SJCRH30 (cell line): ENCODE results near the gene AGAP1. TPM values are rescaled to one million over a fixed set of nuclear protein-coding genes. Genes with fewer than 3 reads are reported as not detected.
A peak's percentile ranks its signal among the peaks of the same experiment; 100 is the strongest.

Source experiments
- DNase-seq, 2 experiments: peaks; one replicate each; pipeline ENCODE4 v3.0.0-alpha.2; 2015 to 2020
- H3K27ac ChIP-seq: fragments of 250-450 bp; sonication (Bioruptor Pico); 2 replicates; pipeline ENCODE4 v1.5.1; 2020; ENCODE audit warnings: mild to moderate bottlenecking, moderate library complexity
- H3K27me3 ChIP-seq: fragments of 250-450 bp; sonication (Bioruptor Pico); 2 replicates; pipeline ENCODE4 v1.5.1; 2020; ENCODE audit warnings: mild to moderate bottlenecking, moderate library complexity
- H3K36me3 ChIP-seq: fragments of 250-450 bp; sonication (Bioruptor Pico); 2 replicates; pipeline ENCODE4 v1.5.1; 2020; ENCODE audit warnings: mild to moderate bottlenecking, moderate library complexity
- H3K4me1 ChIP-seq: fragments of 250-450 bp; sonication (Bioruptor Pico); 2 replicates; pipeline ENCODE4 v1.5.1; 2020; ENCODE audit warnings: mild to moderate bottlenecking, moderate library complexity
- H3K4me3 ChIP-seq: fragments of 250-450 bp; sonication (Bioruptor Pico); 2 replicates; pipeline ENCODE4 v1.5.1; 2020; ENCODE audit warnings: mild to moderate bottlenecking, moderate library complexity
- H3K9me3 ChIP-seq: fragments of 250-450 bp; sonication (Bioruptor Pico); replicated peaks from 2 replicates; pipeline ENCODE4 v1.5.1; 2020; ENCODE audit warnings: mild to moderate bottlenecking, moderate library complexity
- total RNA-seq: library from RNA; depleted of rRNA; stranded (reverse); fragments of >200 nt; shearing (Covaris generic); gene quantifications from 2 replicates; pipeline ENCODE4 v1.2.3, GENCODE V29; 2014

The AGAP1 gene
- total RNA-seq, 1 experiment from 2014 or later = 27.8 TPM

GRCh38 chr2:235692671-235693171 lies 198.9 kb downstream of the AGAP1 start:
- Histone ChIP-seq H3K27ac (no peak overlapping the region), H3K9me3 (no peaks in the 10 kb centered on the region), H3K27me3 (no peaks in the 10 kb centered on the region), H3K4me1 (peaks cover 14% of the 10 kb centered on the region), H3K36me3 (no peaks in the 10 kb centered on the region), H3K4me3 (no peak overlapping the region)
- DNase-seq = no peak

GRCh38 chr2:235693279-235693678 lies 199.4 kb downstream of the AGAP1 start:
- H3K27ac ChIP-seq = no peak overlapping the region
- no peak overlapping the region for H3K4me3 ChIP-seq
- no peak for DNase-seq
- no peaks in the 10 kb centered on the region for H3K36me3 ChIP-seq
- H3K9me3 ChIP-seq = no peaks in the 10 kb centered on the region
- no peaks in the 10 kb centered on the region for H3K27me3 ChIP-seq
- peaks cover 14% of the 10 kb centered on the region for H3K4me1 ChIP-seq

- peak overlapping the region; percentile 47 for H3K27ac ChIP-seq
- peak; percentile 52 to 76 for DNase-seq
- H3K4me3 ChIP-seq = no peak overlapping the region
- H3K4me1 ChIP-seq = peaks cover 14% of the 10 kb centered on the region
- no peaks in the 10 kb centered on the region for H3K27me3 ChIP-seq
- H3K9me3 ChIP-seq = no peaks in the 10 kb centered on the region
- no peaks in the 10 kb centered on the region for H3K36me3 ChIP-seq
These were observed 201.1 kb downstream of the AGAP1 start for GRCh38 chr2:235694721-235695601.

GRCh38 chr2:235695602-235695895 lies 201.7 kb downstream of the AGAP1 start:
- DNase-seq = no peak
- no peak overlapping the region for H3K4me3 ChIP-seq
- H3K27me3 ChIP-seq = no peaks in the 10 kb centered on the region
- H3K27ac ChIP-seq = peak overlapping the region; percentile 47
- H3K4me1 ChIP-seq = peaks cover 14% of the 10 kb centered on the region
- H3K36me3 ChIP-seq = no peaks in the 10 kb centered on the region
- no peaks in the 10 kb centered on the region for H3K9me3 ChIP-seq

GRCh38 chr2:235697041-235697440 lies 203.2 kb downstream of the AGAP1 start:
- Histone ChIP-seq H3K9me3 (no peaks in the 10 kb centered on the region), H3K4me3 (no peak overlapping the region), H3K36me3 (no peaks in the 10 kb centered on the region), H3K4me1 (peaks cover 17% of the 10 kb centered on the region), H3K27ac (no peak overlapping the region), H3K27me3 (no peaks in the 10 kb centered on the region)
- DNase-seq = no peak

- Histone ChIP-seq H3K36me3 (no peaks in the 10 kb centered on the region), H3K27me3 (no peaks in the 10 kb centered on the region), H3K9me3 (no peaks in the 10 kb centered on the region), H3K27ac (no peak overlapping the region), H3K4me3 (no peak overlapping the region), H3K4me1 (peaks cover 26% of the 10 kb centered on the region)
- DNase-seq = no peak
These were observed 204.2 kb downstream of the AGAP1 start for GRCh38 chr2:235698028-235698427.

GRCh38 chr2:235698491-235698890 lies 204.6 kb downstream of the AGAP1 start:
- Histone ChIP-seq H3K27me3 (no peaks in the 10 kb centered on the region), H3K9me3 (no peaks in the 10 kb centered on the region), H3K4me3 (no peak overlapping the region), H3K36me3 (no peaks in the 10 kb centered on the region), H3K4me1 (peaks cover 29% of the 10 kb centered on the region), H3K27ac (no peak overlapping the region)
- no peak for DNase-seq

- Histone ChIP-seq H3K36me3 (no peaks in the 10 kb centered on the region), H3K4me1 (peaks cover 36% of the 10 kb centered on the region), H3K4me3 (no peak overlapping the region), H3K27me3 (no peaks in the 10 kb centered on the region), H3K27ac (no peak overlapping the region), H3K9me3 (no peaks in the 10 kb centered on the region)
- no peak for DNase-seq
These were observed 205.7 kb downstream of the AGAP1 start for GRCh38 chr2:235699576-235699975.

- Histone ChIP-seq H3K27me3 (no peaks in the 10 kb centered on the region), H3K4me3 (no peak overlapping the region), H3K9me3 (no peaks in the 10 kb centered on the region), H3K4me1 (peaks cover 22% of the 10 kb centered on the region), H3K36me3 (no peaks in the 10 kb centered on the region), H3K27ac (no peak overlapping the region)
- DNase-seq = no peak
These were observed 207.6 kb downstream of the AGAP1 start for GRCh38 chr2:235701206-235701981.

GRCh38 chr2:235702186-235702585 lies 208.3 kb downstream of the AGAP1 start:
- Histone ChIP-seq H3K27ac (peak overlapping the region; percentile 38), H3K4me1 (peaks cover 22% of the 10 kb centered on the region), H3K36me3 (no peaks in the 10 kb centered on the region), H3K9me3 (no peaks in the 10 kb centered on the region), H3K27me3 (no peaks in the 10 kb centered on the region), H3K4me3 (no peak overlapping the region)
- DNase-seq = no peak

- peak; percentile 67 to 72 for DNase-seq
- Histone ChIP-seq H3K4me3 (no peak overlapping the region), H3K27ac (no peak overlapping the region), H3K4me1 (peaks cover 22% of the 10 kb centered on the region), H3K36me3 (no peaks in the 10 kb centered on the region), H3K27me3 (no peaks in the 10 kb centered on the region), H3K9me3 (no peaks in the 10 kb centered on the region)
These were observed 210.0 kb downstream of the AGAP1 start for GRCh38 chr2:235703711-235704295.

GRCh38 chr2:235705296-235705695 lies 211.5 kb downstream of the AGAP1 start:
- Histone ChIP-seq H3K27me3 (no peaks in the 10 kb centered on the region), H3K27ac (no peak overlapping the region), H3K36me3 (no peaks in the 10 kb centered on the region), H3K4me3 (no peak overlapping the region), H3K4me1 (peaks cover 22% of the 10 kb centered on the region), H3K9me3 (no peaks in the 10 kb centered on the region)
- DNase-seq = no peak

- no peak for DNase-seq
- H3K9me3 ChIP-seq = no peaks in the 10 kb centered on the region
- peaks cover 8% of the 10 kb centered on the region; the same call in 1 of the 2 replicates for H3K36me3 ChIP-seq
- no peaks in the 10 kb centered on the region for H3K27me3 ChIP-seq
- peaks cover 22% of the 10 kb centered on the region for H3K4me1 ChIP-seq
- H3K4me3 ChIP-seq = no peak overlapping the region
- no peak overlapping the region for H3K27ac ChIP-seq
These were observed 212.7 kb downstream of the AGAP1 start for GRCh38 chr2:235706506-235706905.

- no peak overlapping the region for H3K4me3 ChIP-seq
- H3K36me3 ChIP-seq = peaks cover 8% of the 10 kb centered on the region; the same call in 1 of the 2 replicates
- H3K27me3 ChIP-seq = no peaks in the 10 kb centered on the region
- no peak overlapping the region for H3K27ac ChIP-seq
- DNase-seq = no peak
- H3K4me1 ChIP-seq = peaks cover 14% of the 10 kb centered on the region
- no peaks in the 10 kb centered on the region for H3K9me3 ChIP-seq
These were observed 213.7 kb downstream of the AGAP1 start for GRCh38 chr2:235707411-235708096.
